ENCODE results near the gene GNRHR.
"Not testable (repeated sequence)": the region's sequence is repeated elsewhere in the genome, so short reads cannot be mapped to it uniquely, and the experiment has no call there.

The GNRHR gene, protein sequence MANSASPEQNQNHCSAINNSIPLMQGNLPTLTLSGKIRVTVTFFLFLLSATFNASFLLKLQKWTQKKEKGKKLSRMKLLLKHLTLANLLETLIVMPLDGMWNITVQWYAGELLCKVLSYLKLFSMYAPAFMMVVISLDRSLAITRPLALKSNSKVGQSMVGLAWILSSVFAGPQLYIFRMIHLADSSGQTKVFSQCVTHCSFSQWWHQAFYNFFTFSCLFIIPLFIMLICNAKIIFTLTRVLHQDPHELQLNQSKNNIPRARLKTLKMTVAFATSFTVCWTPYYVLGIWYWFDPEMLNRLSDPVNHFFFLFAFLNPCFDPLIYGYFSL

DNA sequence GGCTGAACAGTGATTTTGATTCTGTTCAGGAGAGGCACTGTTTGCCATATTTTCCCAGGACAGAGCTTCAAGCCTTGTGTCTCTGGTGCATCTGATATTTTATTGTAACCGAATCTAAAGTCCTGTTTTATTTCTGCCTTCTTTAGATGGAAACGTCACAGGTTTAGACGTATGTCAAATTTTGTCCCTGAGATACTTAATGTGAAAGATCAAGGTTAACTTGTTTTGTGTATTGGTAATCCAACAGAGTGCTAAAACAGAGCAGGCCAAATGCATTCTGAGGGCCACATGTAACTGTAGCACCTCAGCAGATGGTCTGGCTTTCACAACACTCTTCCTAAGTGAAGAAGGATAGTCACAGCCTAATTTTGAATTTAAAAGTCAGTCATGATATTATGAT is at the start of gene GNRHR:
Gene GNRHR, minus strand, starts transcription at position 101 of the 400 bp plus-strand sequence. Its CDS starts 53 bp downstream, at position 48.
- no peak for DNase-seq (ENCODE audit: low read depth, low spot score)

DNA sequence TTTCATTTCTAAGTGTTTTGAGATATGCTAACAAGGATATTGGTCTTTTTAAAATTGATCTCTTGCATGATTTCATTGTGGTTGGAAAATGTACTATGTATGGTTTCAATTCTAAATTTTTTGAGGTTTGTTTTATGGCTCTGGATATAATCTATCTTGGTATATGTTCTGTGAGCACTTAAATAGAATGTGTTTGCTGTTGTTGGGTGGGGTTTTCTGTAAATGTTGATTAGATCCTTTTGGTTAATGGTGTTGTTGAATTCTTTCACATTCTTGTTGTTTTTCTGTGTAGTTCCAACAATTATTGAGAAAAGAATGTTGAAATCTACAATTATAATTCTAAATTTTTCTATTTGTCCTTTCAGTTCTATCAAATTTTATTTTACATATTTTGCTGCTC is 42.6 kb upstream of the GNRHR start:
- no peak for DNase-seq (ENCODE audit: low read depth, low spot score)

DNA sequence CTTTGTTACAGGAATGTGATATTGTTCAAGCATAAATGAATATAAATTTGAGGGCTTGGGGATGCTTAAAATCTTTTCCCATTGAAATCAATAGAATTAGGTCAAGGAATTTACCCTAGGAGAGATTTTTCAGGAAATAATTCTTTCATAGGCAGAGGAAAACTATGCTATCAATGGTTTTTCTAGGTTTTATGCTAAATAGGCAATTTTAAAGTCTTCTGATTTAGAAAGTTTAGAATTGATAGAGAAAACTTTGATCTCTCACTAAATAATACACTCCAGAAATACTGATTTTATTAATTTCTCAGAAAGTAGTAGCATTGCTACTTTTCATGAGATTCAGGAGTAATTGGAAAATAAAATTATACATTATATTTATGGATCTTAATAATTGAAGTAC is 36.5 kb upstream of the GNRHR start:
- DNase-seq (ENCODE audit: low read depth, low spot score), result no peak

DNA sequence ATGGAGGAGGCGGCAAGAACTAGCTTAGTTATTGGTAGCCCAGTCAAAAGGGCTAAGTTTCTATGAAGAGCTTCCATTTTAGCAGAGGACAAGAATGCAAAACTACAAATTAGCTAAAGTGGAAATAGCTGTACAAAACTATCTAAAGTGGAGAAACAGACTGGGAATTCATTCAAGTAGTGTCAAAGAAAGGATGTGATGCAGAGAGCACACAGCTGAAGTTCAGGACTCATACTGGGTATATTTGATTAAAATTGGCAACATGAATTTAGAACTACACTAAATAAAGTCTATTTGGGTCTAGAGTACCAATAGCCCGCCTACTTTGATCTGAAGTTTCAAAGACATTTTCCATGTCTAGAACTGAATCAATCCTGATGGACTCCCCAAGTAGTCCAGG is 33.1 kb upstream of the GNRHR start:
- no peak for DNase-seq (ENCODE audit: low read depth, low spot score)

DNA sequence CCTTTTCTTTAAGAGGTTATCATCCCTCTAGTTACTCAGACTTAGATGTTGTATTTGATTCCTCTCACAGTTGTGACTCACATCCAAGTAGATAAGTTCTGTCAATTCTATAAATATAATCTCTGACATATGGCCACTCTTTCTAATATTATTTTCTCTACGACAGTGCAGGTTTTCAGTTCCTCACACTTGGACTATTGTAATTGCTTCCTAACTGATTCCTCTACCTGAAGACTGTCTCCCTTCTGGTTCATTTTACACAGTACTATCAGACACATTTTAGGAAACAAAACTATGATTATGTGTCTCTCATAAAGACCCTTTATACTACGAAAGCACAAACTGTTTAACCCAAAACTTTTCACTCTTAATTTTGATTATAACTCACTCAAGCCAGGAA is 31.3 kb upstream of the GNRHR start:
- no peak for DNase-seq (ENCODE audit: low read depth, low spot score)

DNA sequence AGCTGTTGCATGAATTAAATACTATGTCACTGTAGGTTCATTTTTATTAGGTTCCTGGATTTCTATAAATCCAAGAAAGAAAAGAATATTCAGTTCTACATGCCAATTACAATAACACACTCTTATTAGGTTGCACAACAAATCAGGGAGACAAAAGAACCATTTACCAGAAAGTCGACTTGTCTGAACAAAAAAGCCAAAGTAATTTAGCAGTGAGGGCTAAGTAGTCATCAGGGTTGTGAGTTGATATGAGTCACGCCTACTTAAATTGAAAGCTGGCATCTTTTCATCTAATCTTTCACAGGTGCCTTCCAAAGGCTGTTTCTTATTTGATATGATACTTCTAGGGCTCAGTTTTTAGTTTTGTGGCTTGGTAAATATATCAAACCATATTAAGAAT is 25.4 kb upstream of the GNRHR start:
- no peak for DNase-seq (ENCODE audit: low read depth, low spot score)

DNA sequence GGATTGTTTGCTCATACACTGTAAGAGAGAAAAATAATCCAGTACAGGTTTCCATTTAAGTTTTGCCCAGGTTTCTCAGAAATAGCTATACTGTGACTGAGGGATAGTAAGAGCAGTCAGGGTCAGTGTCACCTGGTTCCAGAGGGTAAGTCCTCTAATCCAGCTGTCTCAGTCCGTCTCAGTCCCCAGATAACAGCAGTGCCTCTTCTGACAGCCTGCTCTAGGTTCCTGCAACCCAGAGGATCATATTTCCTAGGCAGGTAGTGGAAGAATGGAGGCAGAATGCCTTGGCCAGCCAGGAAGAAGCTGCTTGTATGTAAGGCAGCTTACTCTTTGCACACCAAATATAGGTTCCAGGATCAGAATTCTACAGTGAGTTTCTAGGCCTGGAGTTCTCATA is 22.6 kb upstream of the GNRHR start:
- no peak for DNase-seq (ENCODE audit: low read depth, low spot score)

- DNase-seq (ENCODE audit: low read depth, low spot score), result no peak
Measured at GRCh38 chr4:67770422-67770821, 16.2 kb upstream of the GNRHR start.

- DNase-seq (ENCODE audit: low read depth, low spot score), result no peak
Measured at GRCh38 chr4:67765928-67766327, 11.7 kb upstream of the GNRHR start.

- DNase-seq (ENCODE audit: low read depth, low spot score), result no peak
Measured at GRCh38 chr4:67765401-67765800, 11.2 kb upstream of the GNRHR start.

- DNase-seq (ENCODE audit: low read depth, low spot score), result no peak
Measured at GRCh38 chr4:67764183-67764582, 10.0 kb upstream of the GNRHR start.

DNA sequence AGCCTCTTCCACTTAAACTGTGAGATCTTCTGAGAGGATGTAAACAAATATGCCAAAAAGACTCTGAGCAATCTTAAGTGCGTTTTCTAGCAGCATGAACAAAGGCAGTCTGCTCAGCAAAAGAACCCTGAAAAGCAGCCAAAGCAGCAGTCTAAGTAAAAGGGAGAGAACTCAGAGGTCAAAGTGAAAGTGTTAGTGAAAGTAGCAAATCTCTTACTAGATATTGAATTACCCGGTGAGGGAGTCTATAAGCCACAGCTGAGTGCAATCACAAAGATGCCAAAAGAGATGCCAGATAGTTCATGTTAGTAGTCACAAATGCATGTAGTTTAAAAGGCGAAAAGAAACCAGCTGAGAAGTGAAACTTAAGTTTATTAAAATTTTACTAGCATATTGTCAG is 7.9 kb upstream of the GNRHR start:
- no peak for DNase-seq (ENCODE audit: low read depth, low spot score)

GRCh38 chr4:67756991-67757390 is 2.8 kb upstream of the GNRHR start:
- DNase-seq (ENCODE audit: low read depth, low spot score), result not testable (repeated sequence)

- no peak for DNase-seq (ENCODE audit: low read depth, low spot score)
Measured at GRCh38 chr4:67755974-67756373, 1.8 kb upstream of the GNRHR start.

GRCh38 chr4:67751260-67751659 is 2.9 kb downstream of the GNRHR start:
- DNase-seq (ENCODE audit: low read depth, low spot score), result no peak

DNA sequence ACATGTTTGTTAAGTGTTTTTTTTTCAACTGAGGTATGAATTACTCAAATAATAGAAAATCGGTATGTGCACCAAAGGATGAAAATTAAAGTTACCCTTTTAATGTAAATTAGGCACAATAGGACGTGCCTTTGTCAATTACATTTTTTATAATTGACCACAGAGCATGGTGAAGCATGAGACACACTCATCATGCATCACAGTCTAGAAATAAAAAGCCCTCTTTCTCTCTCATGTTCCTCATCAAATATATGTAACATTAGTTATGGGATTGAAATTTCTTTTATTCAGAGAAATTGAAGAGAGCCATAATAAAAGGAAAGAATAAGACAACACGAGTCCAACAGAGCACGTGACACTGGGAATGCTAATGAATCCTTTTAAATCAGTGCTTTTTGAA is 3.5 kb downstream of the GNRHR start:
- no peak for DNase-seq (ENCODE audit: low read depth, low spot score)

- DNase-seq (ENCODE audit: low read depth, low spot score), result no peak
Measured at GRCh38 chr4:67749286-67749685, 4.9 kb downstream of the GNRHR start.

DNA sequence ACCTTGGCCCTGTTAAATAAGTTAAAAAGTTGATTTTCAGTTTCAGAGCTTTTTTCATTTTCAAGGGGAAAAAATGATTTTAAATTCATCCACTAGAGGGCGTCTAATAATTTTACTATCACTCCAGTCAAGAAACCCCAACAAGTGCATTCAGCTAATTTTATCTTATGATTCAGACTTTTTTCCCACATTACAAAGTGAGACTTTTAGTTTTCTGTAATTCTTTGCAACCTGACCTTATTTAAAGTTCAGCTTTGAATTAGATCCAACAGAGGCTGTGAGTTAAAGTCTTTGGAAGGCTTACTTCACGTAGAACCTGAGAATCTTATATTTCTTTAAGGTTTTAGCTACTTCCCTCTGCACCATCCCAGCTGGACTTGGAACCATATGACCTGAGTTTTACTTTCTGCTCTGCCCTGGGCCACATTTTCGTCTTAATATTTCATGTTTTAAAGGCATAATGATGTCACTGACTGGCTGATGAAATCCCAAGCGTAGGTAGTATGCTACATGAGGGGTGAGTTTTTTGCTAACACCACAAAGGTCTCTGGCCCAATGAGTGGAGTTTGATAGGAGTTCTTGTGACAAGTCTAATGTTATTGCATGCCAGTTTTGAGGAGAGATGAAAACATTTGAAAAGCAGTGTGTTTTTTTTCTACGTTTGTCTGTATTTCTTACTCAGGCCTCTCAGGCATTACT is 7.2 kb downstream of the GNRHR start:
- no peak for DNase-seq (ENCODE audit: low read depth, low spot score)

- DNase-seq (ENCODE audit: low read depth, low spot score), result no peak
Measured at GRCh38 chr4:67744561-67745283, 9.5 kb downstream of the GNRHR start.

DNA sequence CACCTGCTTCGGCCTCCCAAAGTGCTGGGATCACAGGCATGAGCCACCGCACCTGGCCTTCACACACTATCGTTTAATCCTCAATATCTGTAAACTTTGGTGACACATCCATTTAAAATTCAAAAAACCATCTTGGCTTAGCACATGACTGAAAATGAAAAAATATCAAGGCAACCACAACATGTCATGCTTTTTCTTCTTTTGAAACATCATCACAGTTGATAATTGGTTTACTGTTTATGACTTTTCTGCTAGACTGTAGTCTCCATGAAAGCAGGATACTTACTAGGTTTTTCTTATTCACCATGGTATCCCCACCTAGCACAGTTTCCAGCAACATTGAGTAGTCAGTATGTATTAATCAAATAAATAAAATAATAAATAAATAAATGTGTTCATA is 11.0 kb downstream of the GNRHR start:
- no peak for DNase-seq (ENCODE audit: low read depth, low spot score)

DNA sequence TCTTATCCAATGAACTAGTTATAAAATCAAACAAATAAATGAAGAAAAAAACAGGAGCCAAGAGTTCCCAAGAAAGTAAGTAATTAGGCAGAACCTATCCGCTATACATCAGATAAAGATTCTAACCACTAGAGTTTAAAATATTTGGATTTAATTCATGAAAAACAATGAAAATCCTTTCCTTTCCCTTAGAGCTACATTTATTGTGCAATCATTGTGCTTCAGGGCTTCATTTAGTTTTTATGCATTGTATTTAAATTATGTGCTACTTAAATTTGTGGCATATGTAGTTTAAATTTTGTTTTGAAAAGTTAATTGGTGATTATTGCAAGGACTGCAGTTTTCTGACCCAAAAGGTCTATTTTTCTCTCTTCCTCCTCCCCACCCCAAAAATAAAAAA is 17.9 kb downstream of the GNRHR start:
- DNase-seq (ENCODE audit: low read depth, low spot score), result no peak

DNA sequence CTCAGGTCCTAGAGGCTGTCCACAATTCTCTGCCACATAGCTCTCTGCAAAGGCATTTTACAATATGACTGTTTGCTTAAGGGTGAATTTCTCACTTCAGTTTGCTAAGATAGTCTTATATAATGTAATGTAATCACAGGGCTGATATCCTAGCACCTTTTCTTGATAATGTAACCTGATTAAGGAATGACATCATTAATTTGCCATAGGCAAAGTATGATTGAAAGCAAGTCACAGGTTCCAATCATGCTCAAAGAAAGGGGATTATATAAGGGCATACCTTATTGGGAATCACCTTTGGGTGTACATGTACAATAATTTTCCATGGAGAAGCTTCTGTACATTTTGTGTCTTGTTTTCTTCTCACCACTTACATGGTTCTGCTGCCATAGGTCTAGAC is 18.9 kb downstream of the GNRHR start:
- DNase-seq (ENCODE audit: low read depth, low spot score), result no peak

- DNase-seq (ENCODE audit: low read depth, low spot score), result not testable (repeated sequence)
Measured at GRCh38 chr4:67730511-67730910, 23.7 kb downstream of the GNRHR start.

Measured in smooth muscle cell of the brain vasculature (primary cell).